Left hindlimb (tissue), 1 donor: ENCODE data around the gene CDC42EP1.

Source experiments
- DNase-seq: peaks from one replicate; pipeline ENCODE4 v3.0.0-alpha.2; 2018

CDC42EP1 gene

GRCh38 chr22:37561212-37562048 is 1.1 kb downstream of the CDC42EP1 start:
- peak; percentile 92 for DNase-seq

DNA sequence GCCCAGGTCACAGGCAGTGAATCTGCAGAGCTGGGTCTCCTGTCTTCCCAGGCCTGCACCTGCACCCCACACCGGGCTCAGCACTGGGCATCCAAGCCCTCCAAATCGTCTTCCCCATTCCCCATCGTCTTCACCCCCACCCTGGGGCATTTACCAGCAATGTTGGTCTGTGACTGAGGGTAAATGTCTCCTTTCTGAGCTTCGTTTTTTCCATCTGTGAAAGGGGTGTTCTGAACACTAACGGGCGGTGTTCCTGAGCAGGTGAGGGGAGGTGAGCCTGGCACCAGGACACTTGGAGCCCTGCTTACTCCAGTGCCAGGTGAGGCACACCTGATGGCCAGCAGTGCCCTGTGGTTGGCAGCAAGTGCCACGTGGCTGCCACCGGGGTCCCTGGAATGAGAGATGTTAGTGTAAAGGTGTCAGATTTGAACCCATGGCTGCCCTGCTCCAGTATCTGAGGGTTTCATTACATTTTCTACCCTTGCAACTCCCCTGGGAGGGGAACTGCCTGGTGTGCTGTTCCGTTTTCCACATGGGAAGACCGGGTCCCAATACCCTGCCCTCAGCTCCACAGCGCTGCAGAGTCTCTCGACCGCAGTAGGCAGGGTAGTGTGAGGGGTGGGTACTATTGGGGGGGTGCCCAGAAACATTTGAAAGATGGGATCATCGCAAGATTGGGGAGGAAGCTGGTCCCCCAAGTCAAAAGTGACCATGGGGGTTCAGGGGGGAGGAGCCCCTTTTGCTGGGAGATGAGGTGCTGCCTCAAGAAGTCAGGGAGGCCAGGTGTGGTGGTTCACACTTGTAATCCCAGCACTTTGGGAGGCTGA is 2.0 kb downstream of the CDC42EP1 start:
- no peak for DNase-seq

- DNase-seq, result no peak
Observed at GRCh38 chr22:37563153-37564081, 3.1 kb downstream of the CDC42EP1 start.

DNA sequence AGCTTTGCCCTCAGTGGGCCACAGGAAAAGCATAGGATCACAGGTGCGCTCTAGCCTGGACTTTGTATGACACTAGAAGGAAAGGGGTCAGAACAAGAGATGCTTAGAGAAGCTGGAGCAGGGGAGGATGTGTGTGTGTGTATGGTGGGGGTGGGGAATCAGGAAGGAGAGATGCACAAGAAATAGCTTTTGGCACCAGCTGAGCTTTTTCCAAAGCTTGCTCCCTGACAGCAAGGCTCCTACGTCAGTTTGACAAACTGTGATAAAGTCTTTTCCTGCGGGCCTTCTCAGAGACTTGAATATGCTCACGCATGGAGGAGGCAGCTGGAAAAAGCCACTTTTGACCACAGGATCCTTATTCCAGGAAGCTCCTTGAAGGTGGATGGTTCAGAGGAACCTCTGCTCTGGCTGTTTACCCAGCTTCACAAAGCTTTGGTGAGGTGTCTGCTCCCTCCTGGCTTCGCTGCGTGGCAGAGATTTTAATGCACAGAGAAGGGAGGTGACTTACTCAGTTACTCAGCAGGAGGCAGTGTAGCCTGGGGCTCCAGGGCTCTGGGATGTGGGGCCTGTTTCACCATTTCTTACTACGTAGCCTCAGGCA is 3.9 kb downstream of the CDC42EP1 start:
- DNase-seq, result no peak

DNA sequence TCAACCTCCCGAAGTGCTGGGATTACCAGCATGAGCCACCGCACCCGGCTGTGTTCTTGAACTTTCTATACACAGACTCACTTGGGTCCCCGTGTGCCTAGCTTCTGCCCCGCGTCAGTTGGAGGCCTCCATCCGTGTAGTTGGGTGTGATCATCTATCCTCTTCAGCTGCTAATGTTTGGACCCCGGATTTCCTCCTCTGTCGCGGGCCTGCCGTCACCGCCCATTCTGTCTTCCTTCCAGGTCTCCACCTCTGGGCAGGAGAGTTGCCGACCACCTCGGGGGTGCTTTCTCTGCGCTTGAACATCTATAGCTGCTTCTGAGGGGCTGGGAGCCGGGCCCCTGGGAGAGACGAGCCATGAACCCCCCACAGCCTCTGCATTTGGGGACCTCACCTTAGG is 5.5 kb downstream of the CDC42EP1 start:
- DNase-seq, result no peak

GRCh38 chr22:37566329-37566837 is 6.1 kb downstream of the CDC42EP1 start:
- DNase-seq, result no peak

GRCh38 chr22:37566903-37567798 is 6.9 kb downstream of the CDC42EP1 start:
- peak; percentile 73 for DNase-seq

- no peak for DNase-seq
Observed at GRCh38 chr22:37568012-37568411, 7.7 kb downstream of the CDC42EP1 start.

- DNase-seq, result no peak
Observed at GRCh38 chr22:37568448-37569008, 8.2 kb downstream of the CDC42EP1 start.

GRCh38 chr22:37569009-37569920 is 9.0 kb downstream of the CDC42EP1 start:
- DNase-seq, result no peak

GRCh38 chr22:37569921-37570660 is 9.8 kb downstream of the CDC42EP1 start:
- DNase-seq, result no peak

- DNase-seq, result no peak
Observed at GRCh38 chr22:37570661-37570976, 10.3 kb downstream of the CDC42EP1 start.

DNA sequence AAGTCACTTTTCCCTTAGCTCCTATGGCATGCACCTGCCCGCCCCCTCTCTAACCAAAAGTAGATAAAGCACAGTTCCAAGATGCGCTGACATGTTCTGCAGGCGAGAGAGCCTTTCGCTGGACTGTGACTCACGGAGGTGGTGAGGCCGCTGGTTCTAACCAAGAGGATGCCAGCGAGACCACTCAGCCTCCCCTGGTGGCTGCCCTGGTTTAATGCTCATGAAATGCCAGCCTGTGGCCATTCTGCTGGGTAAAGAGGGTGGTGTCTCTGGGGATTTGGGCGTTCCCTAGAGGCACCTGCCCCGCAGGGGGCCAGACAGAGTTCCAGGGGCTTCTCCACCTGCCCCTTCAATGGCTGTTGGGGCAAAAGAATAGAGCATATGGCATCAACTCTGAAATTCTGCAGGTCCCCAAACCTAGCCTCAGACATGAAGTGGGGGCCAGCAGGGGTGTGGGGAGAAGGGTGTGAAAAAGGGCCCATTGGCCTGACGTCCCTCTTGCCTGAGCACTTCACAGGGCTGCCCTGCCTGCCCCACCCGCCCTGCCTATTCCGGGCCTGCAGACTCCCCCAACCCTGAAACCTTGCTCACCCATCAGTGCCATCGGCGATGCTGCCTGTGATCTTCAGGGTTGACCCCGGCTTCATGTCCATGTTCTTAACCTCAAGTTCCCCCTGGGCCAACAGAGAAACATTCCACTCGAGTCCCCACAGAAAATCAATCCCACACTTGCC is 11.1 kb downstream of the CDC42EP1 start:
- DNase-seq, result no peak

GRCh38 chr22:37571992-37572373 is 11.7 kb downstream of the CDC42EP1 start:
- no peak for DNase-seq

GRCh38 chr22:37575490-37576003 is 15.3 kb downstream of the CDC42EP1 start:
- no peak for DNase-seq

- DNase-seq, result no peak
Observed at GRCh38 chr22:37578002-37578401, 17.7 kb downstream of the CDC42EP1 start.

- DNase-seq, result peak; percentile 74
Observed at GRCh38 chr22:37581504-37581903, 21.2 kb downstream of the CDC42EP1 start.

GRCh38 chr22:37582526-37582925 is 22.2 kb downstream of the CDC42EP1 start:
- no peak for DNase-seq
